ES-I3 (cell line): ENCODE measurements around the gene CCDC70.

ENCODE experiments used
- H3K36me3 ChIP-seq: 2 replicates; pipeline ENCODE4 v1.6.1; 2013; ENCODE audit warnings: mild to moderate bottlenecking, low read length, control low read depth, moderate library complexity; ENCODE audit not compliant: insufficient read depth
- H3K4me1 ChIP-seq: 2 replicates; pipeline ENCODE4 v1.6.1; 2013; ENCODE audit warnings: mild to moderate bottlenecking, control low read depth, low read length; ENCODE audit not compliant: insufficient read depth
- H3K9ac ChIP-seq: 2 replicates; pipeline ENCODE4 v1.6.1; 2013; ENCODE audit warnings: low read depth, mild to moderate bottlenecking, low read length, moderate library complexity
- H3K9me3 ChIP-seq: 2 replicates; pipeline ENCODE4 v1.6.1; 2013; ENCODE audit warnings: mild to moderate bottlenecking, low read length, moderate library complexity; ENCODE audit not compliant: control insufficient read depth, insufficient read depth

The CCDC70 gene

GRCh38 chr13:51862957-51863356, 1.2 kb downstream of the CCDC70 start:
- H3K4me1 ChIP-seq: no peaks in the 10 kb centered on the region
- no peaks in the 10 kb centered on the region for H3K9me3 ChIP-seq
- no peak overlapping the region for H3K9ac ChIP-seq
- H3K36me3 ChIP-seq: no peaks in the 10 kb centered on the region

GRCh38 chr13:51865838-51866237, 4.1 kb downstream of the CCDC70 start:
- Histone ChIP-seq H3K9ac (no peak overlapping the region), H3K36me3 (no peaks in the 10 kb centered on the region), H3K9me3 (no peaks in the 10 kb centered on the region), H3K4me1 (no peaks in the 10 kb centered on the region)

- H3K4me1 ChIP-seq: no peaks in the 10 kb centered on the region
- H3K9ac ChIP-seq: no peak overlapping the region
- no peaks in the 10 kb centered on the region for H3K9me3 ChIP-seq
- no peaks in the 10 kb centered on the region for H3K36me3 ChIP-seq
Observed at GRCh38 chr13:51867062-51867461, 5.3 kb downstream of the CCDC70 start.

DNA sequence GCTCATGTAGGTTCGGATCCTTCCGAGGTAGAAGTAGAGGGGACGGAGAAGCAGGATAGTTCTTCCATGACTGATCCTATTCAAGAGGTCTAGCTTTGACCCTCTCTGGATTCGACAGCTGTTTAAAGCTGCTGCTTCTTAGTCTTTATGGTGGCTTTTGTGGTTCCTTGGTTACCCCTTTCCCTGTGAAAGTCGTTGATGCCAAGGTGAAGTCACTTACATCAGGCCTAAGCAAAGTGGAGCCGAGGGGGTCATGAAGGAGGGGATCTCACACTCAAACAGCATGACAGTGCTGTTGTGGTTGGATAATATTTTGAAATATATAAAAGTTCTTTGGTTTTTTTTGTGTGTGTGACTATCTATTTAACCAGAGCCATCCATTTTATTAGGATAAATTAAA, 8.1 kb downstream of the CCDC70 start:
- Histone ChIP-seq H3K9me3 (no peaks in the 10 kb centered on the region), H3K4me1 (no peaks in the 10 kb centered on the region), H3K36me3 (no peaks in the 10 kb centered on the region), H3K9ac (no peak overlapping the region)

DNA sequence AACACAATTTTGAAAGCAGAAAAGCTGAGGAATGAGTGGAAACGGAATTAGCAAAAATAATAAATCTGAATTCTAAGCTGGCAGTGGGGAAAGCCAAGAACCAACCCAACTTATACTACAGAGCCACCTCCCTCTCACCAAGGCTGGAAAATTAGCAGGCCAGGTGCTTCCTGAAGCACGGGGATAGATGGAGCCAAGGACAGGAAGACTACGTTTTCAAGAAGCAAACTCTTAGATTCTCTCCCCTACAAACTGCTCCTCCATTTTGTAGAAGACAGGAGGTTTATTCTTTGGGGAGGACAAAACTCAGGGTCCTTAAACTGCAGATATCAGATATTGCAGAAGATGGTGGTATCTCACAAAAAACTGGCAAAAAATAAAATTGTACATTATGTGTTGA, 8.8 kb downstream of the CCDC70 start:
- Histone ChIP-seq H3K4me1 (no peaks in the 10 kb centered on the region), H3K9me3 (no peaks in the 10 kb centered on the region), H3K9ac (no peak overlapping the region), H3K36me3 (no peaks in the 10 kb centered on the region)

DNA sequence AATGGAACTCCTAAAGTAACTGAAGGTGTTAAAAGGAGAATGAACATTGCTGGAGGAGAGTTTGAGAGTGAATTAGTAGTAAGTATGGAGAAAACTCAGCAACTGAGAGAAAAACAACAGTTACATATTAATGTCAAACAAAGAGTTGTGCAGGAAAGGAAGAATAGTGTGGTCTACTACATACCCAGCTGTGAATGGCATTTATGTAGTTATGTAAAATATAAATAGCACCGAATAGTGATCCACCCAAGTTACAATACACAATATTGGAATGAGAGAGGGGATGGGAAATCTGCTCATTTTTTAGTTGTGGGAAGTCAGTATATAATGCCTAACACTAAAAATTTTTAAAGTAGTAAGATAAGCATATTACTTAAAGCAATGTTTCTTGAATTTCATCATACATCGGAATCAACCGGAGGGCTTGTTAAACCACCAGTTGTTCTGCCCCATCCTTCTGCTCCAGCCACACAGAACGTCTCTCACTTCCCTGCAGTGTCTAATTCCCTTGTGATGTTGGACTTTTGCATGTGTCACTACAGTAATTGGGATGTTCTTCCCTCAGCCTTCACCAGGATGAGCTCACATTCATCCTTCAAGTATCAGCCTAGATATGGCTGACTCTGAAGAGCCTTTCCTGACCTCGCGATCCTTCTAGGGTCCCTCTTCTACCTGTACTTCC, 11.5 kb downstream of the CCDC70 start:
- Histone ChIP-seq H3K4me1 (no peaks in the 10 kb centered on the region), H3K36me3 (no peaks in the 10 kb centered on the region), H3K9ac (no peak overlapping the region), H3K9me3 (no peaks in the 10 kb centered on the region)

DNA sequence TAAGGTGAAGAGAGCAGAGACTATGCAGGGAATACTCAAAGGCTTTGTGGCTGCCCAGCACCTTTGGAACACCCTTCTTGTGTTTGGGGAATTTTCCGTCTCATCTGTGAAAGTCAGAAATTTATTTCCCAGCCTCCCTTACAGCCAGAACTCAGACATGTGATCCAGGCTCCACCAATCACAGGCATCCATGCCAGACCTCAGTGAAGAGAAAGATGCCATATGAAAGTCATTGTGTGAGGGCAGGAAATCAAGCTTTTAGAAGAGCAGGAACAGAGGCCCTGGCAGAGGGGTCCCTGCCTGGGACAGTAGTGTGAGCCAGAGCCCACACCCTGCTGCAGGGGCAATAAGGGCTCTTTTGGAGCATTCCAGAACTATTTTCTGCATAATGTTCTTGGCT, 12.1 kb downstream of the CCDC70 start:
- no peak overlapping the region for H3K9ac ChIP-seq
- no peaks in the 10 kb centered on the region for H3K4me1 ChIP-seq
- no peaks in the 10 kb centered on the region for H3K36me3 ChIP-seq
- no peaks in the 10 kb centered on the region for H3K9me3 ChIP-seq

- no peaks in the 10 kb centered on the region for H3K4me1 ChIP-seq
- H3K9me3 ChIP-seq: no peaks in the 10 kb centered on the region
- no peaks in the 10 kb centered on the region for H3K36me3 ChIP-seq
- no peak overlapping the region for H3K9ac ChIP-seq
Observed at GRCh38 chr13:51874651-51875050, 12.9 kb downstream of the CCDC70 start.

- Histone ChIP-seq H3K36me3 (no peaks in the 10 kb centered on the region), H3K9ac (no peak overlapping the region), H3K4me1 (no peaks in the 10 kb centered on the region), H3K9me3 (no peaks in the 10 kb centered on the region)
Observed at GRCh38 chr13:51879133-51879532, 17.4 kb downstream of the CCDC70 start.

- H3K36me3 ChIP-seq: no peaks in the 10 kb centered on the region
- no peak overlapping the region for H3K9ac ChIP-seq
- no peaks in the 10 kb centered on the region; the same call in 1 of the 2 replicates for H3K9me3 ChIP-seq
- H3K4me1 ChIP-seq: no peaks in the 10 kb centered on the region
Observed at GRCh38 chr13:51881296-51881695, 19.5 kb downstream of the CCDC70 start.

DNA sequence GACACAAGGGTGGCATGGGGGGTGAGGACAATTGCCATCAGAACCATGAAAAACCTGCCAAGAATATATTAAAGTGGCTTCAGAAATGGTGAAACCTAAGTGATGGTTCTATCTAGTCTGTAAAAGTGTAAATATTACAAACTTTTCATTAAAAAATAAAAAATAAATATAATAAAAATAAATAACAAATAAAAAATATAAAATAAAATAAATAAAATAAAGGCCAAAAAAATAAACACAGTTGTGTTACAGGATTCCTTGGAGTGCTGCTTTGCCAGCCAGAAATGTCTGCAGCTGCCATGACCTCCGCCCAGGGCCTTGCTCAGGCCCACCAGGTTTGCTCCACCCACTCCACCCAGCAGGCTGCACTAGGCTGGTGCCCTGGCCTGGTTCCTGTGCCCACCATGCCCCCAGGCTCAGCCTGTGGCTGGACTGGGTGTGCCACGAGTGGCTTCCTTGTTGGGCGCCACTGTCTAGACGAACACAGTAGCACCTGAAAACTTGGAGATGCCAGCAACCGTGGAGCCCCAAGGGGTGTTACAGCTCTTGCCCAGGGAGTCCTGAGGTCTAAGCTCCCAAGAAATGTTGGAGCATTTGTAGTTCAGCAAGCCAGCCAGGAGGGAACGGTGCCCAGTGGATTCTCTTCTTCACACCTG, 20.9 kb downstream of the CCDC70 start:
- no peaks in the 10 kb centered on the region for H3K4me1 ChIP-seq
- H3K9me3 ChIP-seq: no peaks in the 10 kb centered on the region; the same call in 1 of the 2 replicates
- H3K36me3 ChIP-seq: no peaks in the 10 kb centered on the region
- no peak overlapping the region for H3K9ac ChIP-seq

- H3K4me1 ChIP-seq: no peaks in the 10 kb centered on the region
- H3K9ac ChIP-seq: no peak overlapping the region
- H3K36me3 ChIP-seq: no peaks in the 10 kb centered on the region
- no peaks in the 10 kb centered on the region; the same call in 1 of the 2 replicates for H3K9me3 ChIP-seq
Observed at GRCh38 chr13:51883226-51883600, 21.4 kb downstream of the CCDC70 start.

DNA sequence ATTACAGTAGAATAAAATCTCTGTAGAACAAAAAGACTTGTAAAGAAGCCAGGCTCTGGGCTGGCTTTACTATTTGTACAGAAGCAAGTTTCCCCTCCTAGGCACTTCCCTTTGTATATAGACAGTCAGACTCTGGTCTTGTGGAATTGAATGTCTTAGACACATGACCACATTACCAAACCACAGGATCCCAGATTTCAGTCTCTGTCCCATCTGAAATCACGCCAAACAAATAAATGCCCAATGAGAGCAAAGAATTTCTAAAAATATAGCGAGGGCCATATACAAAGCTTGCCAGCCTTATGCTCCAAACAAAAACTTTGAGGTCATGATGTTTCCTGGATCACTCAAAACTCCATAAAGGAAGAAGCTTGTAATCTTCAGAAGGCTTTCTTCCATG, 23.9 kb downstream of the CCDC70 start:
- Histone ChIP-seq H3K4me1 (no peaks in the 10 kb centered on the region), H3K36me3 (no peaks in the 10 kb centered on the region), H3K9ac (no peak overlapping the region), H3K9me3 (no peaks in the 10 kb centered on the region; the same call in 1 of the 2 replicates)

DNA sequence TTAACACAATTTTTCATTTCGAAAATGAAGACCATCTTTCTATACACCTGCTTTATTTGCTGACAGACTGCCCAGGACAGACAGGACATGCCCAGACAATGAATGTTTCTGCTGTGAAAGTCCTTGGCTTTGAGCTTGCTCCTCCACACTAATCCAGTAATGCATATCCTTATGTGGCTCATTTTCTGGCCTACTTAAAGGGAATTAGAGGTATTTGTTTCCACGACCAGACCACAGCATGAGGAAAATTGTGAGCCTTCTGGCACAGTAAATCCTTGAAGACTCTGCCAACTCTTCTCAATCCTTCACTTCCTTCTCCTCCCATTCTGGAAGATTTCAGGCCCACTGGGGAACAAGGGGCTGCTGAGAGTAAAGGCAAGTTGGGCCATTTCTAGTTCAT, 25.7 kb downstream of the CCDC70 start:
- Histone ChIP-seq H3K36me3 (no peaks in the 10 kb centered on the region), H3K9me3 (no peaks in the 10 kb centered on the region; the same call in 1 of the 2 replicates), H3K4me1 (no peaks in the 10 kb centered on the region), H3K9ac (no peak overlapping the region)

GRCh38 chr13:51892657-51893056, 30.9 kb downstream of the CCDC70 start:
- H3K9me3 ChIP-seq: no peaks in the 10 kb centered on the region
- no peaks in the 10 kb centered on the region for H3K4me1 ChIP-seq
- no peaks in the 10 kb centered on the region for H3K36me3 ChIP-seq
- H3K9ac ChIP-seq: no peak overlapping the region
